Measurements from ENCODE around the gene EIF3I. TPM values are rescaled to one million over a fixed set of nuclear protein-coding genes. Genes with fewer than 3 reads are reported as not detected.

Gene EIF3I
- total and polyA plus RNA-seq, 2 of the 8 experiments (the other 6 are each of a cell fraction or from before 2014, with no cell fraction given) = 247 to 346 TPM

- TF ChIP-seq POU5F1 (IDR thresholded peaks at IDR 0.05; ENCODE audit: low read depth, low read length) = no peak
- peak; percentile 78 for TF ChIP-seq RBBP5 (IDR thresholded peaks at IDR 0.05; ENCODE audit: borderline replicate concordance, low read depth, low read length)
- TF ChIP-seq JUND (IDR thresholded peaks at IDR 0.05; ENCODE audit: low read length) = no peak
- no peak for TF ChIP-seq ATF3 (IDR thresholded peaks at IDR 0.05; ENCODE audit: insufficient read depth, low read depth, low read length)
- no peak for TF ChIP-seq SIX5 (IDR thresholded peaks at IDR 0.05; ENCODE audit: low read depth, low read length)
- TF ChIP-seq CTCF (IDR thresholded peaks at IDR 0.05; ENCODE audit: control extremely low read depth in 1 of 3, insufficient read depth in 1 of 3, low read depth in 1 of 3, low read length in 3 of 3) = no peak
- no peak for TF ChIP-seq RNF2 (IDR thresholded peaks at IDR 0.05; ENCODE audit: borderline replicate concordance, low read depth, low read length, missing control alignments, poor library complexity, severe bottlenecking)
- TF ChIP-seq GABPA (IDR thresholded peaks at IDR 0.05; ENCODE audit: borderline replicate concordance, insufficient read depth, low read length) = peak; percentile 34; the same call in 1 of the 2 replicates
- TF ChIP-seq PHF8 (conservative IDR thresholded peaks at IDR 0.05; ENCODE audit: low read depth, low read length) = peak; percentile 87
- TF ChIP-seq TAF1 (IDR thresholded peaks at IDR 0.05; ENCODE audit: low read depth, low read length) = peak; percentile 86
- 0 out of 2 replicates have a peak, but pooled peaks have one; percentile 23 for TF ChIP-seq SUZ12 (IDR thresholded peaks at IDR 0.05; ENCODE audit: low read length)
- no peak for TF ChIP-seq RAD21 (IDR thresholded peaks at IDR 0.05 in 1 of 2, conservative IDR thresholded peaks at IDR 0.05 in 1 of 2; ENCODE audit: low read depth in 2 of 2, low read length in 2 of 2)
- TF ChIP-seq KDM4A (IDR thresholded peaks at IDR 0.05; ENCODE audit: low read depth, low read length, severe bottlenecking) = peak; percentile 20
- TF ChIP-seq MAFK (IDR thresholded peaks at IDR 0.05; ENCODE audit: low read depth, low read length) = no peak
- TF ChIP-seq HDAC6 (IDR thresholded peaks at IDR 0.05; ENCODE audit: low read depth, low read length) = no peak
- no peak for TF ChIP-seq ATF2 (IDR thresholded peaks at IDR 0.05; ENCODE audit: low read length)
- no peak for TF ChIP-seq TEAD4 (IDR thresholded peaks at IDR 0.05; ENCODE audit: low read depth, low read length)
- peak; percentile 51; the same call in 1 of the 2 replicates for TF ChIP-seq EGR1 (IDR thresholded peaks at IDR 0.05; ENCODE audit: borderline replicate concordance, low read depth, low read length)
Observed at GRCh38 chr1:32179443-32180185, 42.6 kb upstream of the EIF3I start, which contains the start of gene TXLNA (continued).
